Skin epidermis (tissue), 12 donors: ENCODE measurements around the gene EIF5.
A peak's percentile ranks its signal among the peaks of the same experiment; 100 is the strongest.

Source experiments
- H3K27ac ChIP-seq, 21 experiments: fragments of 200-600 bp; sonication (generic) in 11 of 21; one replicate each; pipeline ENCODE4 v1.5.0; 2020; ENCODE audit warnings: mild to moderate bottlenecking in 3 of 21, inconsistent platforms in 2 of 21, moderate library complexity in 2 of 21
- H3K4me3 ChIP-seq, 7 experiments: fragments of 200-600 bp; sonication (generic) in 2 of 7; one replicate each; pipeline ENCODE4 v1.5.0; 2020; ENCODE audit warnings: inconsistent platforms in 2 of 7, mild to moderate bottlenecking in 2 of 7, moderate library complexity in 1 of 7

EIF5 gene

GRCh38 chr14:103333754-103334643 is at the start of gene EIF5:
Gene EIF5, plus strand, starts transcription at chr14:103334237. Its CDS starts 1,624 bp downstream, at chr14:103335861.
- H3K27ac ChIP-seq: peak within 1 kb of the TSS; percentile 97 to 100 (median 100)
- peak within 1 kb of the TSS; percentile 83 to 97 (median 95) for H3K4me3 ChIP-seq

- H3K4me3 ChIP-seq: no peak overlapping the region
Measured at GRCh38 chr14:103284574-103285467, 49.2 kb upstream of the EIF5 start.

GRCh38 chr14:103286460-103286859 is 47.6 kb upstream of the EIF5 start:
- H3K27ac ChIP-seq: no peak overlapping the region
- H3K4me3 ChIP-seq: no peak overlapping the region

More at GRCh38 chr14:103284574-103285467, 49.2 kb upstream of the EIF5 start:
- H3K27ac ChIP-seq: no peak overlapping the region

- H3K4me3 ChIP-seq: no peak overlapping the region
Measured at GRCh38 chr14:103286968-103287850, 46.8 kb upstream of the EIF5 start.

GRCh38 chr14:103288076-103288766 is 45.8 kb upstream of the EIF5 start:
- H3K27ac ChIP-seq: no peak overlapping the region

More at GRCh38 chr14:103286968-103287850, 46.8 kb upstream of the EIF5 start:
- H3K27ac ChIP-seq: no peak overlapping the region

GRCh38 chr14:103290056-103290455 is 44.0 kb upstream of the EIF5 start:
- Histone ChIP-seq H3K4me3 (no peak overlapping the region), H3K27ac (no peak overlapping the region)

More at GRCh38 chr14:103288076-103288766, 45.8 kb upstream of the EIF5 start:
- no peak overlapping the region for H3K4me3 ChIP-seq

- H3K4me3 ChIP-seq: no peak overlapping the region
Measured at GRCh38 chr14:103290494-103290893, 43.5 kb upstream of the EIF5 start.

GRCh38 chr14:103290961-103291360 is 43.1 kb upstream of the EIF5 start:
- Histone ChIP-seq H3K27ac (no peak overlapping the region), H3K4me3 (no peak overlapping the region)

More at GRCh38 chr14:103290494-103290893, 43.5 kb upstream of the EIF5 start:
- H3K27ac ChIP-seq: no peak overlapping the region

GRCh38 chr14:103292426-103293374 is 41.3 kb upstream of the EIF5 start:
- no peak overlapping the region for H3K4me3 ChIP-seq
- no peak overlapping the region for H3K27ac ChIP-seq

GRCh38 chr14:103293465-103293864 is 40.6 kb upstream of the EIF5 start:
- no peak overlapping the region for H3K27ac ChIP-seq
- no peak overlapping the region for H3K4me3 ChIP-seq

- no peak overlapping the region for H3K27ac ChIP-seq
- no peak overlapping the region for H3K4me3 ChIP-seq
Measured at GRCh38 chr14:103294091-103294490, 39.9 kb upstream of the EIF5 start.

- Histone ChIP-seq H3K4me3 (no peak overlapping the region), H3K27ac (no peak overlapping the region)
Measured at GRCh38 chr14:103296007-103296406, 38.0 kb upstream of the EIF5 start.

GRCh38 chr14:103296987-103297386 is 37.0 kb upstream of the EIF5 start:
- no peak overlapping the region for H3K4me3 ChIP-seq

GRCh38 chr14:103298620-103299019 is 35.4 kb upstream of the EIF5 start:
- Histone ChIP-seq H3K4me3 (no peak overlapping the region), H3K27ac (no peak overlapping the region)

More at GRCh38 chr14:103296987-103297386, 37.0 kb upstream of the EIF5 start:
- no peak overlapping the region for H3K27ac ChIP-seq

GRCh38 chr14:103301512-103302354 is 32.3 kb upstream of the EIF5 start:
- Histone ChIP-seq H3K27ac (no peak overlapping the region), H3K4me3 (no peak overlapping the region)

- H3K4me3 ChIP-seq: no peak overlapping the region
- no peak overlapping the region for H3K27ac ChIP-seq
Measured at GRCh38 chr14:103302966-103303365, 31.1 kb upstream of the EIF5 start.

GRCh38 chr14:103304706-103305105 is 29.3 kb upstream of the EIF5 start:
- H3K4me3 ChIP-seq: no peak overlapping the region
- H3K27ac ChIP-seq: no peak overlapping the region
